GM10266 (cell line): Measurements from ENCODE around the gene BRINP2.

ENCODE experiments used
- DNase-seq: peaks from one replicate; pipeline ENCODE4 v3.0.0; 2012; ENCODE audit errors: extremely low spot score
- TF ChIP-seq, protein P1 (sequence below): IDR thresholded peaks from 2 replicates; pipeline ENCODE4 v1.5.1; 2012; ENCODE audit warnings: mild to moderate bottlenecking, low read depth; ENCODE audit not compliant: control insufficient read depth, insufficient read depth; ENCODE audit errors: missing control alignments

The BRINP2 gene

DNA sequence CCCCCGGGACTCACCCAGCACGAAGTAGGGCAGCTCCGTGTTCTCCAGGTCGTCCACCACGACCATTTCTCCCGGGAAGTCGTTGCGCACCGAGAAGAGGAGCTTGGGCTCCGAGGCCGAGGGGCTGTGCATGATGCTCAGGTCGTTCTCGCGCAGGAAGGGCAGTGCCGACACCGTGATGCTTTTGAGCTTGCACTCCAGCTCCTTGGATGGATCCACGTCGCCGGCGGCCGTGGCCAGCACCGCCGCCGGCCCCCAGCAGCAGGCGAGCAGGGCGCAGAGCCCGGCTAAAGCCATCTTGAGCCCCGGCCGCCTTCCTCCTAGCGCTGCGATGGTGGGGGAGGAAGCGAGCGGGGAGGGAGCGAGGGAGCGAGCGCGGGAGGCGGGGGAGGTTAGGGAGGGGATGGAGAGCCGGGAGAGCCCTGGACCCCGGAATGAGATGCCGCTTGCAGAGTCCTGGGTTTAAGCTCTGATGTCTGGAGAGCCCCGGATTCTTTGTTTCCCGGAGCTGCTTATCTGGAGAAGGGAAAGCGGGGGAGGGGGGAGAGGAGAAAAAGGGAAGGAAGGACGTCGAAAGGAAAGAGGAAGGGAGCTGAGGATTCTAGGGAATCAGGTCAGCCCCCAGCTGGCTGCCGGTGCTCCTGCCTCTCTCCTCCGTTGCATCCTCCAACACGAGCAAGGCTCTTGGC is 6.2 kb upstream of the BRINP2 start, which contains the start of gene ASTN1:
TSS of gene ASTN1 (minus strand) at position 333 of the 689 bp plus-strand sequence. CDS start at position 297, 36 bp downstream.
- DNase-seq = no peak
- TF ChIP-seq, protein P1, sequence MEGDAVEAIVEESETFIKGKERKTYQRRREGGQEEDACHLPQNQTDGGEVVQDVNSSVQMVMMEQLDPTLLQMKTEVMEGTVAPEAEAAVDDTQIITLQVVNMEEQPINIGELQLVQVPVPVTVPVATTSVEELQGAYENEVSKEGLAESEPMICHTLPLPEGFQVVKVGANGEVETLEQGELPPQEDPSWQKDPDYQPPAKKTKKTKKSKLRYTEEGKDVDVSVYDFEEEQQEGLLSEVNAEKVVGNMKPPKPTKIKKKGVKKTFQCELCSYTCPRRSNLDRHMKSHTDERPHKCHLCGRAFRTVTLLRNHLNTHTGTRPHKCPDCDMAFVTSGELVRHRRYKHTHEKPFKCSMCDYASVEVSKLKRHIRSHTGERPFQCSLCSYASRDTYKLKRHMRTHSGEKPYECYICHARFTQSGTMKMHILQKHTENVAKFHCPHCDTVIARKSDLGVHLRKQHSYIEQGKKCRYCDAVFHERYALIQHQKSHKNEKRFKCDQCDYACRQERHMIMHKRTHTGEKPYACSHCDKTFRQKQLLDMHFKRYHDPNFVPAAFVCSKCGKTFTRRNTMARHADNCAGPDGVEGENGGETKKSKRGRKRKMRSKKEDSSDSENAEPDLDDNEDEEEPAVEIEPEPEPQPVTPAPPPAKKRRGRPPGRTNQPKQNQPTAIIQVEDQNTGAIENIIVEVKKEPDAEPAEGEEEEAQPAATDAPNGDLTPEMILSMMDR = no peak

DNA sequence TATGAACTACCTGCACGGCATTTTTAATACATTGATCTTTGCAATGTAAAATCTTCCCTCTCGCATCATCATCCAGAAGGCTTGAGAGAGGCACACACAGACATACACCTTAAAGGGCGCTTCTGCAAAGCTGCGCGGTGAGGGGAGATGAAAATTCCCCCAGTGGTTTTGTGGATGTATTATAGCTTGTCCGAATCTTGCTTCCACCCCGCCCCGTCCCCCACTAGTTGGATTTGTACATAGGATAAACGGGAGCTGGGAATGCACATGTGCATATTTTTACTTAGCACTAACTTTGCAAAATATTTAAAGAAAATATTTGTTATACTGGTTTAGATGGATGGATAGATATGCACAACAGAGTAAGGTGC is 5.7 kb upstream of the BRINP2 start:
- TF ChIP-seq, protein P1 = no peak
- no peak for DNase-seq

DNA sequence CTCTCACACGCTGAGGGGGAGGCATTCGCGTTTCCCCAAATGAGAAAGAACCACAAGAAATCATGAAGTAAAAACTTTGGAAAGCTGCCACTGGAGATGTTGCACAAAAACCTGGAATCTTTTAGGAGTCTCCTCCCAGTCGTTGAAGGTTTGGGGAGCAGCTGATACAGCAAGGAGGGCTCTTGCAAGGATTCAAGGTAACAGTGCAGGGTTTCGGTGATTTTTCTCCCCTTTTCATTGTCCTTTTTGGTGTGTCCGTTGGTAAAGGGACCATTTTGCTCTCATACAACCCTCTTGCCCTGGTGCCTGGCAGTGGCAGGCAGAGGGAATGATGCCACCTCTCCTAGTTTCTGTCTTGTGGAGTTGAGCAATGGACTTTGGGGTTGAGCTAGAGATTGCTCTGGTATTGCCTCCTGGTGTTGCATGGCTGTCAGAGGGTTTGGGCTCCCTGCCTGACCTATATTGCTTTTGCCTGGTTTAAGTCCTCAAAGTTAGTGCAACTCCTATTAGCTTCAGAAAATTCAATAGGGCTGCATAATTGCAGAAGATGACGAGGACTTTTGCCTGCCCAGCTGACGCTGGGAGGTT is 872 bp downstream of the BRINP2 start:
- no peak for DNase-seq
- TF ChIP-seq, protein P1 = no peak

DNA sequence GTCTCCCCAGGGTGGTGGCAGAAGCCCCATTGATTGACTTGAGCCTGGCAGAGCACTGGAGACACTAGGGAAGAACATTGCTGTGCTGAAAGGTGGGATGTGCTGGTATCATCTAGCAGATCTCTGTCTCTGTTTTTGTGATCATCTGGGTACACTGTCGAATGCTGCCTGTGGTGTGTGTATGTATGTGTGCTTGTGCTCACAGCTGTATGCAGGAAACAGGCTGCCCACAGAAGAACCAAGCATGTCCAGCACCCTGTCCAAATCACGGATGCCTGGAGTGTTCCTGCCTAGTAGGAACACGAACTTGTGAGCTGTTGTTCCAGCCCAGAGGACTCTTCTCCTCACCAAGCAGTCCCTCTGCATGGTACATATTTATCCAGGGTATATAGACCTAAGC is 1.5 kb downstream of the BRINP2 start:
- DNase-seq = no peak
- TF ChIP-seq, protein P1 = no peak

DNA sequence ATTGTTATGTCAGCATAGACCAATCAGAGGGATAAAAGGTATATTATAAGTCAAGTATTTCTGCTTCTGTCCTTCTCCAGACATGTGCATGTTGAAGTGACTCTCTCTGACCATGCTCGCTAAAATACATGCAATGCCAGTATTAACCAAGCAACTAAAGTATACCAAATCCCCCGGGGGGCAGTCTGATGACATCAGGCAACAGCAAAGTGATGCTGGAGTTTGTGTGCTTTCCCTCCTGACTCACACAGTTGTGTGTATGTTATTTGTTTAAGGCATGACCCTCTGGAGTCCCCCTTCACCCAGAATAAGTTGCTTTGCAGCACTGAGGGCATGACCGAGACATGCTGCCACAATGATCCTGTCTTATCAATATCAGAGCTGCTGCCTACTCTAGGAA is 2.1 kb downstream of the BRINP2 start:
- TF ChIP-seq, protein P1 = no peak
- no peak for DNase-seq

DNA sequence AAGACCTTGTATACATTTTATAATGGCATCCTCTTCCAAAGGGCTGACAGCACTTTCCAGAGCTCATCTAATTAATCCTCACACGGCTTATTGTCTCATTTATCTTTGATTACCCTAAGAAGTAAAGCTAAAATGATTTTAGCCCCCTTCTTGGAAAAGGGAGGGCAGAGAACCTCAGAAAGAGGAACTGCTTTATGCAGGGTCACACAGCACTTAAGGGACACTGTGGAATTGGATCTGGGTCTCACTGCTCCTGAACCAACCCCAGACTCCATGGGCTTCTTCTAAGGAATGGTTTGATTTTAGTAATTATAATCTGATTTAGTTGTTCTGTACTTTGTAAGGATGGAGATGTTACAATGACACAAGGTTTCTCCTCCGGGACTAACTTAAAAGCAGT is 3.2 kb downstream of the BRINP2 start:
- TF ChIP-seq, protein P1 = no peak
- no peak for DNase-seq

DNA sequence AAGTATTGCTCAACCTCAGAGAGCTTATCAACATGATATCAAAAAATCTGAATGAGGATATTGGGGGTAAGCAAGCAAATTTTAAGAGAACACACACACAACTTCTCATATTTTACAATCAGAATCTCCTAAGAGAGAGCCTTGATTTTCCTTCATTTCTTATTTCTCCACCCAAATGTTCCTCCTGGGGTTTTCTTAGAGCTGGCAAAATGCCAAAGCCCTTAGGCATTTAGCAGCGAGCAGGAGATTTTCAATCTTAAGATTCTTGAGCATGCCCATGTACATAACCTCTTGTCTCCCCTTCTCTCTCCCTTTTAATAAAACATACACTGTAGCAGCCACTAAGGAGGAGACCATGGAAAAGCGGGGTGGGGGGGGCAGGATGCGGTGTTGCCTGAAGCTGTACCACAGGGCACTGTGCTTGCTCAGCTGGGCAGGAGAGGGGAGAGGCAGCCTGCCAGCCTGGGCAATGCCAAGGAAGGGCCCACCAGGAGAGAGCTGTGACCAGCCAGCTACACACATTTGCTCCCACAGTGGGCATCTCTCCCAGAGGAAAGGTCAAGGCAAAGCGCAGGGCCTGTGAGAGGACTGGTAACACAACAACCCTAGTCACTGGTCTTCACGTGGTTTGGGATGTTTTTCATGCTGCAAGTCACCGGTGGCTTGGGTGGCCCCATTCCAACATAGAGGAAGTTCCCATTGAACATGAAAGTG is 4.3 kb downstream of the BRINP2 start:
- TF ChIP-seq, protein P1 = no peak
- DNase-seq = no peak
